ENCODE data around the gene CEP164.
A peak's percentile ranks its signal among the peaks of the same experiment; 100 is the strongest.

CEP164 gene

DNA sequence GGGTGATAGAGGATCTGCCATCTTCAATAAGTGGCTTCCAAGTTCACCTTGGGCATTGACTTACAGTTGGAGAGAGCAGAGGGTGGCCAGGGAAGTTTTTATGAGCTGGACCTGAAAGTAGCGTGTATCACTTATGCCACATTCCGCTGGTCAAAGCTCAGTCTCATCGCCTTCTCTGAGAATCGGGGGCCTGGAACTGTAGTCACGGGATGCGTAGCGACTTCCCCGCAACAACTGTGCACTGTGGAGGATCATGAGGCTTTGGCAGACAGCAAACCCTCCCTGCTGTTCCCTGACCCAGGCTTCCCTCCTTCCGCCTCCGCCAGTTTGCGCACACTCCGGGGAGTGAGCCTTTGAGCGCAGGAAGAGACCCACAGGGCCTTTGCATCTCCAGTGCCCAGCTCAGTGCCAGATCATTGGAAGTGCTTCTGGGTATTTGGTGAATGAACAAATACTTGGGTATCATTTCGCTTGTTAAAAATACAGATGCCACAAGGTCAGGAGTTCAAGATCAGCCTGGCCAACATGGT is 95.5 kb downstream of the CEP164 start:
- Mint-ChIP-seq H3K4me1 (peaks cover 12% of the 10 kb centered on the region), H3K27me3 (peaks cover 35% of the 10 kb centered on the region), H3K4me3 (no peak overlapping the region), H3K27ac (ENCODE audit: low read depth) (no peak overlapping the region), H3K9me3 (no peaks in the 10 kb centered on the region), H3K36me3 (ENCODE audit: insufficient read depth) (no peaks in the 10 kb centered on the region)
- ATAC-seq (replicated peaks; ENCODE audit: extremely low read depth, poor library complexity, severe bottlenecking) = no peak
- DNase-seq (ENCODE audit: low spot score in 2 of 2) = no peak

- Mint-ChIP-seq H3K27me3 (peaks cover 29% of the 10 kb centered on the region), H3K4me1 (peaks cover 12% of the 10 kb centered on the region), H3K9me3 (no peaks in the 10 kb centered on the region), H3K27ac (ENCODE audit: low read depth) (no peak overlapping the region), H3K4me3 (no peak overlapping the region), H3K36me3 (ENCODE audit: insufficient read depth) (no peaks in the 10 kb centered on the region)
- no peak for DNase-seq (ENCODE audit: low spot score in 2 of 2)
- ATAC-seq (replicated peaks; ENCODE audit: extremely low read depth, poor library complexity, severe bottlenecking) = no peak
These were observed 97.1 kb downstream of the CEP164 start for GRCh38 chr11:117424781-117425180.

GRCh38 chr11:117425679-117426296 is 98.1 kb downstream of the CEP164 start:
- Mint-ChIP-seq H3K9me3 (no peaks in the 10 kb centered on the region), H3K27ac (ENCODE audit: low read depth) (no peak overlapping the region), H3K36me3 (ENCODE audit: insufficient read depth) (no peaks in the 10 kb centered on the region), H3K4me1 (peaks cover 12% of the 10 kb centered on the region), H3K4me3 (no peak overlapping the region), H3K27me3 (peaks cover 29% of the 10 kb centered on the region)
- no peak for DNase-seq (ENCODE audit: low spot score in 2 of 2)
- ATAC-seq (replicated peaks; ENCODE audit: extremely low read depth, poor library complexity, severe bottlenecking) = no peak

DNA sequence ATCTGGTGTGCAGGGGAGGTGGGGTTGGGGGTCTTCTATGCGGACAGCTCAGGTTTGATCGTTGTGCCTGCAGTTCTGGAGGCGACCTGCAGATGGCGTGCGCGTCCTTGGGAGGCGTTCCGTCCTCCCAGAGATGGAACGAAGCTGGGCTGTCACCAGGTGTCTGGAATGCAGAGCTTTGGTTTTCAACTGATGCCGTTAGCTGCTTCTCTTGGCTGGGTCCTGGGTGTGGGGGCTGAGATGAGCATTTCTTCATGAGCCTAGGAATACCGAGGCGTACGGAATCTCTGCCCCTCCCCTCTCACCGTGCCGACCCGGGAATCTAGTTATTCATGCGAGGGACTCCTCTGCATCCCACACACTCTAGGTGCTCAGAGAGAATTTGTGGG is 98.6 kb downstream of the CEP164 start:
- H3K27me3 Mint-ChIP-seq = peaks cover 25% of the 10 kb centered on the region
- H3K4me3 Mint-ChIP-seq = no peak overlapping the region
- H3K36me3 Mint-ChIP-seq (ENCODE audit: insufficient read depth) = no peaks in the 10 kb centered on the region
- no peaks in the 10 kb centered on the region for H3K9me3 Mint-ChIP-seq
- DNase-seq (ENCODE audit: low spot score in 2 of 2) = peak; percentile 36 to 58
- no peak for ATAC-seq (replicated peaks; ENCODE audit: extremely low read depth, poor library complexity, severe bottlenecking)
- H3K4me1 Mint-ChIP-seq = peaks cover 12% of the 10 kb centered on the region
- H3K27ac Mint-ChIP-seq (ENCODE audit: low read depth) = no peak overlapping the region

- no peak overlapping the region for H3K4me3 Mint-ChIP-seq
- peaks cover 18% of the 10 kb centered on the region for H3K27me3 Mint-ChIP-seq
- H3K36me3 Mint-ChIP-seq (ENCODE audit: insufficient read depth) = no peaks in the 10 kb centered on the region
- DNase-seq (ENCODE audit: low spot score in 2 of 2) = no peak
- peaks cover 12% of the 10 kb centered on the region for H3K4me1 Mint-ChIP-seq
- H3K27ac Mint-ChIP-seq (ENCODE audit: low read depth) = no peak overlapping the region
- no peaks in the 10 kb centered on the region for H3K9me3 Mint-ChIP-seq
- no peak for ATAC-seq (replicated peaks; ENCODE audit: extremely low read depth, poor library complexity, severe bottlenecking)
These were observed 99.3 kb downstream of the CEP164 start for GRCh38 chr11:117426941-117427340.

DNA sequence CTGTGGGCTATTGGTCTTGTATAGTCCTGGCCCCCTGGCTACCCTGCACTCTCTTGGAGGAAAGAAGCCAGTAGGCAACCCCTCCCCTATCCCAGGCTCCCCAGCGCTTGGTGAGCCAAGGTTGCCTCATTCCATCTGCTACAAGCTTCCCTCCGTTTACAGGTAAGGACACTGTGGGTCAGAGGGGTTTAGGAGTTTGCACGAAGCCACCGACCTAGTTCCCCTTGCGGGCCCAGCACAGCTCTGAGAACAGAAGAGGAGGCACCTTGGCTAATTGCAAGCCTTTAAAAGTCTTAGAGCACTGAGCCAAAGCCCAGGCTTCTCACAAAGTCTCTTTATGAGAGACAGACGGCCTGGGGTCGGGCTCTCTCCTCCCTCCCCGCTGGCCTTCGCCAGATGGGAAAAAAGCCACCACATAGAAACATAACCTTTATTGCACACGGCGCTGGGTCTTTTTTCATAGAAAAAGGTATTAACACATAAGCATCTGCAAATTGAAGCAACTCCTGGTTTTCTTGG is 99.8 kb downstream of the CEP164 start:
- Mint-ChIP-seq H3K27me3 (peaks cover 13% of the 10 kb centered on the region), H3K27ac (ENCODE audit: low read depth) (no peak overlapping the region), H3K36me3 (ENCODE audit: insufficient read depth) (no peaks in the 10 kb centered on the region), H3K9me3 (no peaks in the 10 kb centered on the region), H3K4me1 (peaks cover 12% of the 10 kb centered on the region), H3K4me3 (no peak overlapping the region)
- ATAC-seq (replicated peaks; ENCODE audit: extremely low read depth, poor library complexity, severe bottlenecking) = no peak
- DNase-seq (ENCODE audit: low spot score in 2 of 2) = no peak

- Mint-ChIP-seq H3K27ac (ENCODE audit: low read depth) (no peak overlapping the region), H3K36me3 (ENCODE audit: insufficient read depth) (no peaks in the 10 kb centered on the region), H3K9me3 (no peaks in the 10 kb centered on the region), H3K27me3 (peaks cover 4% of the 10 kb centered on the region), H3K4me1 (peaks cover 12% of the 10 kb centered on the region), H3K4me3 (no peak overlapping the region)
- ATAC-seq (replicated peaks; ENCODE audit: extremely low read depth, poor library complexity, severe bottlenecking) (no peak), DNase-seq (ENCODE audit: low spot score in 2 of 2) (no peak)
These were observed 100.7 kb downstream of the CEP164 start for GRCh38 chr11:117428186-117428855.

- ATAC-seq (replicated peaks; ENCODE audit: extremely low read depth, poor library complexity, severe bottlenecking) (no peak), DNase-seq (ENCODE audit: low spot score in 2 of 2) (no peak)
- Mint-ChIP-seq H3K27me3 (no peaks in the 10 kb centered on the region), H3K27ac (ENCODE audit: low read depth) (no peak overlapping the region), H3K9me3 (no peaks in the 10 kb centered on the region), H3K4me3 (no peak overlapping the region), H3K36me3 (ENCODE audit: insufficient read depth) (no peaks in the 10 kb centered on the region), H3K4me1 (peaks cover 12% of the 10 kb centered on the region)
These were observed 101.2 kb downstream of the CEP164 start for GRCh38 chr11:117428856-117429229.

DNA sequence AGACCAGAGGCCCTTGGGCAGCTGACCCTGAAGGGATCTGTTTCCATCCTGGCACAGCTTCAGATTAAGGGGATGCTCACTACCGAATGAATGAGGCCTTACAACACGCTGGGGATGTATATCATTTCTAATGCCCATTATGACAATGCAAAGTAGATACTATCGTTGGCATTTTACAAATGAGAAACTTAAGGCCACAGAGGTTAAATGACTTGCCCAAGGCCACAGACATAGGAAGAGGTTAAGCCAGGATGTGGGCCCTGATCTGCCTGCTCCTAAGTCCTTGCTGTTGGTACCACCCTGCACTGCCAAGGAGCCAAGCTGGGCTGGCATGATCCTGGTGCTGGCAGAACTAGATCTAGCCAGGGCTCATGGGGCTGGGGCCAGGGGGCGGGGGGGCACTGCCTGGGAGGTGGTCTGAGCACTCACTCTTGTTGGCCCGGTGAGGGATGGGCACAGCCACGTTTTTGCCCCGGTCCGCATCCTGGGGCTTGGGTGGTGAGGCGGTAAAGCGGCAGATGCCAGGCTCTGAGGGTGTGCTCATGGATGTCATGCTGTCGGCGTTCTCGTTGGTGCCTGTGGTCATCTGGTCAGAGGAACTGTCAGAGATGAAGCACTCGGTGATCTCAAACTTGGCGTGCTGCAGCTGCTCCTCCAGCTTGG is 102.8 kb downstream of the CEP164 start:
- no peaks in the 10 kb centered on the region for H3K9me3 Mint-ChIP-seq
- DNase-seq (ENCODE audit: low spot score in 2 of 2) (no peak), ATAC-seq (replicated peaks; ENCODE audit: extremely low read depth, poor library complexity, severe bottlenecking) (no peak)
- no peak overlapping the region for H3K4me3 Mint-ChIP-seq
- peaks cover 12% of the 10 kb centered on the region for H3K4me1 Mint-ChIP-seq
- no peaks in the 10 kb centered on the region for H3K36me3 Mint-ChIP-seq (ENCODE audit: insufficient read depth)
- H3K27me3 Mint-ChIP-seq = no peaks in the 10 kb centered on the region
- no peak overlapping the region for H3K27ac Mint-ChIP-seq (ENCODE audit: low read depth)

- no peak overlapping the region for H3K27ac Mint-ChIP-seq (ENCODE audit: low read depth)
- no peaks in the 10 kb centered on the region for H3K36me3 Mint-ChIP-seq (ENCODE audit: insufficient read depth)
- ATAC-seq (replicated peaks; ENCODE audit: extremely low read depth, poor library complexity, severe bottlenecking) (no peak), DNase-seq (ENCODE audit: low spot score in 2 of 2) (no peak)
- H3K4me3 Mint-ChIP-seq = no peak overlapping the region
- H3K27me3 Mint-ChIP-seq = no peaks in the 10 kb centered on the region
- H3K4me1 Mint-ChIP-seq = peaks cover 7% of the 10 kb centered on the region
- no peaks in the 10 kb centered on the region for H3K9me3 Mint-ChIP-seq
These were observed 103.8 kb downstream of the CEP164 start for GRCh38 chr11:117431436-117431835.

DNA sequence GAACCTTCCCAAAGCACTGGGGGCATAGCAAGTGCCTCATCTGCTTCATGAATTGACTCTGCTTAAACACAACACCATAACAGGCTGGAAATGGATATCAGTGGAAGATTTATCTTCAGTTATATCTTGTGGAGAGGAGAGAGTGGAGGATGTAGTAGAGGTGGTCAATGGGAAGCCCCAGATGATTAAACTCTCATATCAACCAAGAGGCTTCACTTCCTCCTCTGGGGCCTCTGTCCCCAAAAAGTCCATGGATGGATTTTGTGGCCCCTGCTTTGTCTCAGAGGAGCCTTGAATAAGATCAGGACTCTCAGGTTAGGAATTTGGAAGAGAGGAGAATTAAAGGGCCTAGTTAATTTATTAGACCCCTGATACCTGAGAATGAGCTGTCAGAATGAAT is 106.1 kb downstream of the CEP164 start:
- H3K4me3 Mint-ChIP-seq = no peak overlapping the region
- H3K36me3 Mint-ChIP-seq (ENCODE audit: insufficient read depth) = no peaks in the 10 kb centered on the region
- H3K9me3 Mint-ChIP-seq = no peaks in the 10 kb centered on the region
- ATAC-seq (replicated peaks; ENCODE audit: extremely low read depth, poor library complexity, severe bottlenecking) (no peak), DNase-seq (ENCODE audit: low spot score in 2 of 2) (no peak)
- H3K27me3 Mint-ChIP-seq = no peaks in the 10 kb centered on the region
- H3K4me1 Mint-ChIP-seq = no peaks in the 10 kb centered on the region
- no peak overlapping the region for H3K27ac Mint-ChIP-seq (ENCODE audit: low read depth)

DNA sequence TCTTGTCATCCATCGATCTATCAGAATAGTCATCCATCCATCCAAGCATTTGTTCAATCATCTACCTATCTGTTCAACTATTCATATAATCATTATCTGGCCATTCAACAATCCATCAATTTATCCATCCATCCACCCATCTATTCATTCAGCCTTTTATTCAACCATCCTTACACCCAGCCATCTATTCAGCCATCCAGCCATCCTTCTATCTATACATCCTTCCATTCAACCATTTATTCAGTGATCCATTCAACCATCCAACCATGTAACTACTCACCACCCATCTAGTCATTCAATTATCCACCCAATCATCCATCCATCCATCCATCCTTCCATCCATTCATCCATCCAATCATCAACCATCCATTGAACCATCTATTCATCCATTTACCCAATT is 106.8 kb downstream of the CEP164 start:
- no peak overlapping the region for H3K4me3 Mint-ChIP-seq
- DNase-seq (ENCODE audit: low spot score in 2 of 2) = no peak
- H3K27ac Mint-ChIP-seq (ENCODE audit: low read depth) = no peak overlapping the region
- peaks cover 5% of the 10 kb centered on the region for H3K27me3 Mint-ChIP-seq
- no peak for ATAC-seq (replicated peaks; ENCODE audit: extremely low read depth, poor library complexity, severe bottlenecking)
- peaks cover 3% of the 10 kb centered on the region for H3K36me3 Mint-ChIP-seq (ENCODE audit: insufficient read depth)
- no peaks in the 10 kb centered on the region for H3K4me1 Mint-ChIP-seq
- no peaks in the 10 kb centered on the region for H3K9me3 Mint-ChIP-seq

DNA sequence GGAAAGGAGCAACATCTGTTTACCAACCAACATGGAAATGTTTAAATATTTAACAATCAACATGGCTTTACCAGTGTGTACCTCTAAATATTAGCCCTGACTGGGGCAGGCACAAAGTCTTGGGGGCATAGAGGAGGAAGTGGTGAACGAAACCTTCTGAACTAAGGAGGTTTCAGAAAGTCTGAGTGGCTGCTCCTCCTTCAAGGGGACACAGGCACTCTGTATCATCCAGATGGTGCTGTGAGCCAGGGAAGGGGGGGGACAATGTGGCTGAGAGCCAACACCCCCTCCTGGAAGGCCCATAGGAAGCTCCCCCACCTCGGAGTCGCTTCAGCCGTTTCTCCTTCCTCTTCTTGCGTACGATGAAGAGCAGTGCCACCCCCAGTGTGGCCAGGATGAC is 107.7 kb downstream of the CEP164 start:
- H3K9me3 Mint-ChIP-seq = no peaks in the 10 kb centered on the region
- no peak overlapping the region for H3K27ac Mint-ChIP-seq (ENCODE audit: low read depth)
- peaks cover 13% of the 10 kb centered on the region for H3K27me3 Mint-ChIP-seq
- H3K4me1 Mint-ChIP-seq = no peaks in the 10 kb centered on the region
- DNase-seq (ENCODE audit: low spot score in 2 of 2) = no peak
- H3K4me3 Mint-ChIP-seq = no peak overlapping the region
- peaks cover 3% of the 10 kb centered on the region for H3K36me3 Mint-ChIP-seq (ENCODE audit: insufficient read depth)
- ATAC-seq (replicated peaks; ENCODE audit: extremely low read depth, poor library complexity, severe bottlenecking) = no peak
